ENCODE results near the gene HDAC10. TPM values are rescaled to one million over a fixed set of nuclear protein-coding genes. Genes with fewer than 3 reads are reported as not detected.

The HDAC10 gene
- total RNA-seq, 4 donors from 2014 or later, result 10.2 to 19.5 (median 17.4) TPM

DNA sequence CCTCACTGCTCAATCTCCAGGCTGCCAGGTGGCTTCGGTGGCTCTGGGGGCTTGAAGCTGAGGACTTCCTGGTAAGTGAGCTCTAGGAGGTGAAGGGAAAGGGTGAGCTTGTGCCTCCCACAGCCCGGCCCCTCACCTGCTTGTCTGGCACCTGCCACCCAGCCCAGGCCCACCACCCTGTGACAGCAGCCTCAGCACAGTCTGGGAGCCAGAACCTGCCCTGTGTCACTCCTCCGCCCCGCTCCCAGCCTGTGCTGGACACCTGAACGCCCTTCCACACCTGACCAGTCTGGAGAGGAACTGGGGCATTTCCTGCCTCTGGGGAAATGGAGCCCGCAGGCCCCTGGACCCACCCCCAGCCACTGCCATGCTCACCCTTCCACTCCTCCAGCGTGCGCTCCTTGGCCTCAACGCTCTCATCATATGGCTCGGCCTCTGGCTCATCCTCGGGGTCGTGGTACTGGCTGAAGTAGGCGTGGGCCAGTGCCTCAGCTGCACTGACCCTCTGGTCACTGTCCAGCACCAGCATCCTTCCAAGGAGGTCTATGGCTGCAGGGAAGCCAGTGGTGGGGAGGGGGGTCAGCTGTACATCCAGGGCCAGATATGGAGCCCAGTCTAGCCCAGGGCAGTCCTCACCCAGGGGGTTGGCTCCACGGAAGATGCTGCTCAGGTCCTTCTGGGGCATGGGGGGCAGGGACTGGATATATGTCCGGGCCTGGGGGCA is 14.0 kb upstream of the HDAC10 start:
- H3K9me3 ChIP-seq, result no peaks in the 10 kb centered on the region
- intact Hi-C loops (cut with DNase I), result no loop called here
- no peaks in the 10 kb centered on the region for H3K36me3 ChIP-seq
- no peak for DNase-seq (ENCODE audit: extremely low spot score)
- no peak overlapping the region for H3K4me3 ChIP-seq
- H3K4me1 ChIP-seq, result peaks cover 46 to 68% (median 59%) of the 10 kb centered on the region in 4 donors
- no peak overlapping the region for H3K27ac ChIP-seq (replicated peaks in 1 of 4)
- no peak for TF ChIP-seq POLR2A (IDR thresholded peaks at IDR 0.05; ENCODE audit: low read depth)
- no peak for TF ChIP-seq POLR2AphosphoS5 (IDR thresholded peaks at IDR 0.05)
- TF ChIP-seq, protein P1, sequence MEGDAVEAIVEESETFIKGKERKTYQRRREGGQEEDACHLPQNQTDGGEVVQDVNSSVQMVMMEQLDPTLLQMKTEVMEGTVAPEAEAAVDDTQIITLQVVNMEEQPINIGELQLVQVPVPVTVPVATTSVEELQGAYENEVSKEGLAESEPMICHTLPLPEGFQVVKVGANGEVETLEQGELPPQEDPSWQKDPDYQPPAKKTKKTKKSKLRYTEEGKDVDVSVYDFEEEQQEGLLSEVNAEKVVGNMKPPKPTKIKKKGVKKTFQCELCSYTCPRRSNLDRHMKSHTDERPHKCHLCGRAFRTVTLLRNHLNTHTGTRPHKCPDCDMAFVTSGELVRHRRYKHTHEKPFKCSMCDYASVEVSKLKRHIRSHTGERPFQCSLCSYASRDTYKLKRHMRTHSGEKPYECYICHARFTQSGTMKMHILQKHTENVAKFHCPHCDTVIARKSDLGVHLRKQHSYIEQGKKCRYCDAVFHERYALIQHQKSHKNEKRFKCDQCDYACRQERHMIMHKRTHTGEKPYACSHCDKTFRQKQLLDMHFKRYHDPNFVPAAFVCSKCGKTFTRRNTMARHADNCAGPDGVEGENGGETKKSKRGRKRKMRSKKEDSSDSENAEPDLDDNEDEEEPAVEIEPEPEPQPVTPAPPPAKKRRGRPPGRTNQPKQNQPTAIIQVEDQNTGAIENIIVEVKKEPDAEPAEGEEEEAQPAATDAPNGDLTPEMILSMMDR (IDR thresholded peaks at IDR 0.05), result no peak
- no peak for TF ChIP-seq EP300 (IDR thresholded peaks at IDR 0.05)
- peaks cover 0 to 26% (median 0%) of the 10 kb centered on the region in 4 donors for H3K27me3 ChIP-seq
- 83% methylated on average over 11 of the region's 15 CpGs for WGBS

DNA sequence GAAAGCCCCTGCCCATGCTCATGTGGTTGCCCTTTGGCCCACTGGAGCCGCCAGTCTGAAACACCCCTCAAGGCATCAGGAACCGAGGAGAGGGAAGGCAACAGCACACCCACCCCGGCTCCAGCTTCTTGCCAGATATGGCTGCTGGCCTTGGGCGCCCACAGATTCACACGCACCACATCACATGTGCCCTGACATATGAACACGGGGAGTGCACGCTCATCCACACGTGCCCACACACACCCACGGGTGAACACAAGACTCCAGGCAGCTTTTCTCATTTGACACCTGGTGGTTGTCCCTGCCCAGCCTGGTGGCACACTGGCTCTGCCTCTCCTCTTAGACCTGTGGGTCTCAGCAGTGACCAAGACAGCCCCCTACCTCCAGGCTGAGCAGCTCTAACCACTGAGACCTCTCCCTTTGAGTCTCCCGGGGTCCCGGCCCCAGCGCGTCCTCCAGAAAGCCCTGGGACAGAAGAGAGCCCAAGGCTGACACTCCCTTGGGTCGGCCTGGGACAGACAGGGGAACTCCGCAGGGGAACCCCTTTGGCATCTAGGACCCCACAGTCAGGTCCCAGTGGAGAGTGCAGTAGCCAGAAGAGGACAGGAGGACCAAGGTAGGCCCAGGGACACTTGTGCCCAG is 13.2 kb upstream of the HDAC10 start:
- WGBS, result 89% methylated on average over 11 of the region's 15 CpGs
- DNase-seq (ENCODE audit: extremely low spot score), result no peak
- Histone ChIP-seq H3K4me1 (peaks cover 38 to 66% (median 58%) of the 10 kb centered on the region in 4 donors), H3K27me3 (peaks cover 0 to 31% (median 0%) of the 10 kb centered on the region in 4 donors), H3K4me3 (no peak overlapping the region), H3K36me3 (no peaks in the 10 kb centered on the region), H3K9me3 (no peaks in the 10 kb centered on the region), H3K27ac (replicated peaks in 1 of 4) (no peak overlapping the region)
- TF ChIP-seq EP300 (IDR thresholded peaks at IDR 0.05), result no peak
- intact Hi-C loops (cut with DNase I), result no loop called here

DNA sequence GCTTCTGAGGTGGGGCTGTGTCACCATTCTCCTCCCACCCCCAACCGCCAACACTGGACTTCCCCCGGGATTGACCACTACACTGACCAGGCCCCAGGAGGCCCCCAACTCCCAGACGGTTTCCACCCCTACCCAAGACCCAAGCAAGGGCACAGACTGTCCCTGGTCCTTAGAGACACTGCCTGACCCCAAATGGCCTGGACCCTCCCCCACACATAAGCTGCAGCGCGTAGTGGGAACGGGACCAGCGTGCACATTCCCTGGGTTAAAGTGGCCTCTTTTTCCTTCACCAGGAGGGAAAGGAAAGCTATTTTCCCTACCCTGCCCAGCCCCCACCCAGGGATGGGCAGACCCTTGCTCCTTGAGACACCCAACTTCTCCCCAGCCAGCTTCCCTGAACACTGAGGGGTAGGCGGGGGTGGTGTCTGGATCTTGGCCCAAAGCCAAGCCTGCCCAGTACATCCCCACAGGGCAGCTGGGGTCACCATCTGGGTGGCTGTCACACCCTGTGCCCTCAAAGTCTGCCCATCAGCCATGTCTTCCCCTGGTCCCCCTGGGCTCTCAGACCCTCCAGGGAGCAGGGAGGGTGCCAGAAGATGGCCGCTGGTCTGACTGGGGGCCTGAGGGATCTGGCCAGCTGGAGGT is 12.0 kb upstream of the HDAC10 start:
- no peaks in the 10 kb centered on the region for H3K9me3 ChIP-seq
- peaks cover 0 to 38% (median 0%) of the 10 kb centered on the region in 4 donors for H3K27me3 ChIP-seq
- peaks cover 0 to 1% (median 0%) of the 10 kb centered on the region in 4 donors for H3K36me3 ChIP-seq
- H3K4me3 ChIP-seq, result no peak overlapping the region
- H3K4me1 ChIP-seq, result peaks cover 33 to 57% (median 48%) of the 10 kb centered on the region in 4 donors
- intact Hi-C loops (cut with DNase I), result no loop called here
- 69% methylated on average over 8 of the region's 9 CpGs for WGBS
- no peak overlapping the region for H3K27ac ChIP-seq (replicated peaks in 1 of 4)
- no peak for DNase-seq (ENCODE audit: extremely low spot score)
- TF ChIP-seq POLR2A (IDR thresholded peaks at IDR 0.05; ENCODE audit: low read depth) (no peak), EP300 (IDR thresholded peaks at IDR 0.05) (no peak), POLR2AphosphoS5 (IDR thresholded peaks at IDR 0.05) (no peak)
- TF ChIP-seq, protein P1 (IDR thresholded peaks at IDR 0.05), result no peak

DNA sequence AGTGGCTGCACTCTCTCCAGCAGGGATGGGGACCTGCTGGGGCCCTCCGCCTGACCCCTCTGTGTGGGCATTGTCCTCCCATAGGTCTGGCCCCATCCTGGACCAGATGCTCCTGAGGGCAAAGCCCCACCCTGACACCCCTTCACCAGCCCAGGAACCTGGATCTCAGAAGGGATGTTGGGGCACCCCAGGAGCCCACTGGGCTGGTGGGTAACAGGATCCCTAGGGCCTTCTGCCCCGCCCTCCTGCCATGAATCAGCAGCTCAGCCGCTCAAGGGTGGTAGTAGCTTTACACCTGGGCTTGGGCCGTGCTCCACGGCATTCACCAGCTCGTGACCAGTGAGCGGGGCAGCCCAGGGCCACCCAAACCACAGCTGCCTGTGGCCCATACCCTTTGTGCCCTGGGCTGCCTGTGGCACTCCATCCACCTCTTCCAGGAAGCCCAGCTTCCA is 11.4 kb upstream of the HDAC10 start:
- H3K9me3 ChIP-seq, result no peaks in the 10 kb centered on the region
- peaks cover 32 to 51% (median 42%) of the 10 kb centered on the region in 4 donors for H3K4me1 ChIP-seq
- H3K27ac ChIP-seq (replicated peaks in 1 of 4), result no peak overlapping the region
- no peak for DNase-seq (ENCODE audit: extremely low spot score)
- H3K4me3 ChIP-seq, result peak overlapping the region in 1 of 4 donors; percentile 58
- TF ChIP-seq POLR2A (IDR thresholded peaks at IDR 0.05; ENCODE audit: low read depth) (no peak), EP300 (IDR thresholded peaks at IDR 0.05) (no peak), POLR2AphosphoS5 (IDR thresholded peaks at IDR 0.05) (no peak)
- TF ChIP-seq, protein P1 (IDR thresholded peaks at IDR 0.05), result no peak
- peaks cover 0 to 7% (median 1%) of the 10 kb centered on the region in 4 donors for H3K36me3 ChIP-seq
- whole genome bisulfite sequencing, result no CpG with 5 or more reads among the region's 7 CpGs
- peaks cover 0 to 41% (median 0%) of the 10 kb centered on the region in 4 donors for H3K27me3 ChIP-seq
- intact Hi-C loops (cut with DNase I), result no loop called here
